Neural progenitor cell (in vitro differentiated cells): ENCODE results near the gene CFAP157. TPM values are rescaled to one million over a fixed set of nuclear protein-coding genes. Genes with fewer than 3 reads are reported as not detected.
A peak's percentile ranks its signal among the peaks of the same experiment; 100 is the strongest.

Experiments
- DNase-seq: peaks from one replicate; pipeline ENCODE4 v3.0.0-alpha.2; 2016; ENCODE audit warnings: low spot score
- H2AFZ ChIP-seq: fragments of 200-600 bp; sonication (generic); replicated peaks from 2 replicates; pipeline ENCODE4 v1.6.1; 2016; ENCODE audit warnings: antibody characterized with exemption
- H3F3A ChIP-seq: fragments of 200-600 bp; sonication (generic); 2 replicates; pipeline ENCODE4 v1.6.1; 2016; ENCODE audit warnings: antibody characterized with exemption, low read depth
- H3K27ac ChIP-seq: fragments of 200-600 bp; sonication (generic); 2 replicates; pipeline ENCODE4 v1.5.1; 2016; ENCODE audit warnings: mild to moderate bottlenecking
- H3K27me3 ChIP-seq: fragments of 200-600 bp; sonication (generic); 2 replicates; pipeline ENCODE4 v1.6.1; 2016; ENCODE audit warnings: mild to moderate bottlenecking, moderate library complexity
- H3K36me3 ChIP-seq: fragments of 200-600 bp; sonication (generic); 2 replicates; pipeline ENCODE4 v1.5.1; 2016
- H3K4me1 ChIP-seq: fragments of 200-600 bp; sonication (generic); 2 replicates; pipeline ENCODE4 v1.6.1; 2016; ENCODE audit warnings: mixed run types
- H3K4me2 ChIP-seq: fragments of 200-600 bp; sonication (generic); 2 replicates; pipeline ENCODE4 v1.6.1; 2016
- H3K4me3 ChIP-seq: fragments of 200-600 bp; sonication (generic); 2 replicates; pipeline ENCODE4 v1.5.1; 2016
- H3K79me2 ChIP-seq: fragments of 200-600 bp; sonication (generic); 2 replicates; pipeline ENCODE4 v1.6.1; 2016; ENCODE audit warnings: low read depth
- H3K9ac ChIP-seq: fragments of 200-600 bp; sonication (generic); 2 replicates; pipeline ENCODE4 v1.6.1; 2016
- H3K9me3 ChIP-seq: fragments of 200-600 bp; sonication (generic); 2 replicates; pipeline ENCODE4 v1.5.1; 2016; ENCODE audit warnings: low read depth
- H4K20me1 ChIP-seq: fragments of 200-600 bp; sonication (generic); 2 replicates; pipeline ENCODE4 v1.6.1; 2016; ENCODE audit warnings: low read depth
- H3K27ac Mint-ChIP-seq: 3 replicates; pipeline ENCODE4 v1.8.0; 2021; ENCODE audit warnings: mixed read lengths
- H3K27me3 Mint-ChIP-seq: 2 replicates; pipeline ENCODE4 v1.8.0; 2022; ENCODE audit warnings: low read depth, mild to moderate bottlenecking, inconsistent platforms, moderate library complexity, mixed read lengths; ENCODE audit not compliant: insufficient read depth
- H3K36me3 Mint-ChIP-seq: 3 replicates; pipeline ENCODE4 v1.8.0; 2021; ENCODE audit warnings: mixed read lengths
- H3K4me1 Mint-ChIP-seq: 3 replicates; pipeline ENCODE4 v1.8.0; 2021; ENCODE audit warnings: mixed read lengths
- H3K4me3 Mint-ChIP-seq: 3 replicates; pipeline ENCODE4 v1.8.0; 2021; ENCODE audit warnings: mild to moderate bottlenecking, moderate library complexity, mixed read lengths
- H3K9me3 Mint-ChIP-seq: 3 replicates; pipeline ENCODE4 v1.8.0; 2020; ENCODE audit warnings: mixed read lengths
- EZH2 ChIP-seq: fragments of 200-600 bp; sonication (generic); IDR thresholded peaks from 2 replicates; pipeline ENCODE4 v1.6.1; 2017; ENCODE audit warnings: antibody characterized with exemption, mild to moderate bottlenecking, moderate library complexity
- EZH2phosphoT487 ChIP-seq: fragments of 200-600 bp; sonication (generic); IDR thresholded peaks from 2 replicates; pipeline ENCODE4 v1.6.1; 2017; ENCODE audit warnings: antibody characterized with exemption
- total RNA-seq: library from RNA; depleted of rRNA; stranded (reverse); fragments of >200 nt; gene quantifications from 2 replicates; pipeline ENCODE4 v1.2.3, GENCODE V29; 2015; ENCODE audit warnings: low replicate concordance
- TF ChIP-seq, protein P1 (sequence below): fragments of 200-600 bp; sonication (generic); IDR thresholded peaks from 2 replicates; pipeline ENCODE4 v1.5.1; 2017; ENCODE audit warnings: antibody characterized with exemption, mild to moderate bottlenecking

The CFAP157 gene
- 0.31 TPM in 1 of 2 replicates, not detected in the other for total RNA-seq

- Histone ChIP-seq H3K27me3 (no peaks in the 10 kb centered on the region), H3K9me3 (no peaks in the 10 kb centered on the region), H3K4me2 (no peak within 1 kb of the TSS), H3K4me1 (peaks cover 16% of the 10 kb centered on the region), H3K4me3 (no peak within 1 kb of the TSS), H2AFZ (peak within 1 kb of the TSS; percentile 76), H3K36me3 (no peaks in the 10 kb centered on the region), H3K9ac (no peak within 1 kb of the TSS), H3F3A (no peaks in the 10 kb centered on the region), H3K79me2 (no peaks in the 10 kb centered on the region), H4K20me1 (no peaks in the 10 kb centered on the region), H3K27ac (no peak within 1 kb of the TSS)
- Mint-ChIP-seq H3K9me3 (peaks cover 3% of the 10 kb centered on the region), H3K27ac (peak within 1 kb of the TSS; percentile 63), H3K4me1 (peaks cover 32% of the 10 kb centered on the region), H3K4me3 (peak within 1 kb of the TSS; percentile 77), H3K27me3 (no peaks in the 10 kb centered on the region), H3K36me3 (no peaks in the 10 kb centered on the region)
- TF ChIP-seq EZH2phosphoT487 (no peak), EZH2 (no peak)
- TF ChIP-seq, protein P1, sequence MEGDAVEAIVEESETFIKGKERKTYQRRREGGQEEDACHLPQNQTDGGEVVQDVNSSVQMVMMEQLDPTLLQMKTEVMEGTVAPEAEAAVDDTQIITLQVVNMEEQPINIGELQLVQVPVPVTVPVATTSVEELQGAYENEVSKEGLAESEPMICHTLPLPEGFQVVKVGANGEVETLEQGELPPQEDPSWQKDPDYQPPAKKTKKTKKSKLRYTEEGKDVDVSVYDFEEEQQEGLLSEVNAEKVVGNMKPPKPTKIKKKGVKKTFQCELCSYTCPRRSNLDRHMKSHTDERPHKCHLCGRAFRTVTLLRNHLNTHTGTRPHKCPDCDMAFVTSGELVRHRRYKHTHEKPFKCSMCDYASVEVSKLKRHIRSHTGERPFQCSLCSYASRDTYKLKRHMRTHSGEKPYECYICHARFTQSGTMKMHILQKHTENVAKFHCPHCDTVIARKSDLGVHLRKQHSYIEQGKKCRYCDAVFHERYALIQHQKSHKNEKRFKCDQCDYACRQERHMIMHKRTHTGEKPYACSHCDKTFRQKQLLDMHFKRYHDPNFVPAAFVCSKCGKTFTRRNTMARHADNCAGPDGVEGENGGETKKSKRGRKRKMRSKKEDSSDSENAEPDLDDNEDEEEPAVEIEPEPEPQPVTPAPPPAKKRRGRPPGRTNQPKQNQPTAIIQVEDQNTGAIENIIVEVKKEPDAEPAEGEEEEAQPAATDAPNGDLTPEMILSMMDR = no peak
- peak; percentile 37 for DNase-seq
Measured at GRCh38 chr9:127706836-127707241, at the start of gene CFAP157. TSS of gene CFAP157 (plus strand) at chr9:127706988. CDS start at chr9:127707032, 44 bp downstream.

GRCh38 chr9:127658428-127658827, 48.4 kb upstream of the CFAP157 start:
- H3K4me3 Mint-ChIP-seq = no peak overlapping the region
- H3K27ac Mint-ChIP-seq = no peak overlapping the region
- no peak overlapping the region for H3K4me2 ChIP-seq
- H3K36me3 Mint-ChIP-seq = peaks cover 7% of the 10 kb centered on the region
- no peaks in the 10 kb centered on the region for H3K9me3 Mint-ChIP-seq
- peaks cover 10% of the 10 kb centered on the region for H3K4me1 Mint-ChIP-seq
- no peaks in the 10 kb centered on the region for H3K9me3 ChIP-seq
- peaks cover 10% of the 10 kb centered on the region for H3F3A ChIP-seq
- no peaks in the 10 kb centered on the region for H3K79me2 ChIP-seq
- no peak for DNase-seq
- H3K27me3 ChIP-seq = no peaks in the 10 kb centered on the region
- no peak overlapping the region for H2AFZ ChIP-seq
- H3K4me3 ChIP-seq = no peak overlapping the region
- peaks cover 2% of the 10 kb centered on the region for H3K27me3 Mint-ChIP-seq
- H3K27ac ChIP-seq = no peak overlapping the region
- no peaks in the 10 kb centered on the region for H3K36me3 ChIP-seq
- TF ChIP-seq EZH2 = no peak
- TF ChIP-seq, protein P1 = no peak
- TF ChIP-seq EZH2phosphoT487 = no peak
- peaks cover 5% of the 10 kb centered on the region for H3K4me1 ChIP-seq
- H3K9ac ChIP-seq = no peak overlapping the region
- H4K20me1 ChIP-seq = no peaks in the 10 kb centered on the region

DNA sequence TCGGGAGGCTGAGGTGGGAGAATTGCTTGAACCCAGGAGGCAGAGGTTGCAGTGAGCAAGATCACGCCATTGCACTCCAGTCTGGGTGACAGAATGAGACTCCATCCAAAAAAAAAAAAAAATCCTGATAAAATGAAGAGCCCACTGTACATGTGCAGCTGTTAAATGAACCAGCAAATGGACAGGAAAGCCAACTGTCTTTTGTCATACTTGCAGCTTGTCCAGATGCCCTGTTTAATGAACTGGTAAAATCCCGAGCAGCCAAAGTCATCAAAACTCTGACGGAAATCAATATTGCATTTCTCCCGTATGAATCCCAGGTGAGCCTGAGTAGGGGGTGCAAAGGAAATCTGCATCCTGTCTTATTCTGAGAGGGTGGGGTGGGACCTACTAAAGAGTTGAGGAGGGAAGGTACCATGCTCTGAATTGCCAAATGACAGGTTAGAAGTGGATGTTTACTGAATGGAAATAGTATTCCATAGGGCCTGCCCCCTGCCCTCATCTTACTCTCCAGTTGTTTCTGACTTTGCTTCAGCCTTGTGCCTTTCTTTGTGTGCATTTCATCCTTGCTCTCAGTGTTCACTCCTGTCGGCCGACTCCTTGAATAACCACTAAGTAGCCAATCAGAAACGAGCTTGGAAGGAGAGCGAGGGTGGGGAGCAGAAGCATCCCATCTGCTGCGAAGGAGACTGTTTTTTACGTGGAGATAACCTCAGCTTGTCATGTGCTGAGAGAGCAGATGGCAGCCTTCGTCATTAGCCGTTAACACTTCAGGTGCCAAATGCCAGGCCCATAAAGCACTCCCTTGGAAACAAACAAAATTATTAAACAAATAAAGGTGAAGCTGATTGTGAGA, 45.7 kb upstream of the CFAP157 start:
- no peak overlapping the region for H3K9ac ChIP-seq
- H3K27ac ChIP-seq = no peak overlapping the region
- H2AFZ ChIP-seq = no peak overlapping the region
- H3K4me3 ChIP-seq = no peak overlapping the region
- H3F3A ChIP-seq = no peaks in the 10 kb centered on the region
- H3K27me3 Mint-ChIP-seq = peaks cover 4% of the 10 kb centered on the region
- H3K79me2 ChIP-seq = no peaks in the 10 kb centered on the region
- no peak overlapping the region for H3K4me2 ChIP-seq
- TF ChIP-seq EZH2phosphoT487 = no peak
- TF ChIP-seq, protein P1 = no peak
- no peak for TF ChIP-seq EZH2
- H3K4me1 Mint-ChIP-seq = peaks cover 12% of the 10 kb centered on the region
- no peak overlapping the region for H3K27ac Mint-ChIP-seq
- no peaks in the 10 kb centered on the region for H3K9me3 ChIP-seq
- peaks cover 14% of the 10 kb centered on the region for H3K36me3 Mint-ChIP-seq
- peak overlapping the region; percentile 19 for H3K4me3 Mint-ChIP-seq
- H3K27me3 ChIP-seq = no peaks in the 10 kb centered on the region
- H4K20me1 ChIP-seq = peaks cover 5% of the 10 kb centered on the region
- no peaks in the 10 kb centered on the region for H3K36me3 ChIP-seq
- H3K4me1 ChIP-seq = peaks cover 5% of the 10 kb centered on the region
- peak; percentile 64 for DNase-seq
- no peaks in the 10 kb centered on the region for H3K9me3 Mint-ChIP-seq
